HEK293 (cell line): ENCODE measurements around the gene MSRB2.
A peak's percentile ranks its signal among the peaks of the same experiment; 100 is the strongest.

Source experiments
- CTCF ChIA-PET: fragments of 350-600 bp; formaldehyde crosslinking; extraction: SDS; loops from one replicate; lab custom pipeline; 2021; ENCODE audit warnings: antibody characterized with exemption; lab: Yijun Ruan, JAX
- POLR2A ChIA-PET: fragments of 300-600 bp; formaldehyde crosslinking; extraction: SDS; loops from one replicate; lab custom pipeline; 2020; ENCODE audit warnings: antibody characterized with exemption, inconsistent platforms; lab: Yijun Ruan, JAX
- H3K27ac ChIP-seq: fragments of 200-500 bp; sonication (Bioruptor generic); 2 replicates; pipeline ENCODE4 v1.5.1; 2014; ENCODE audit warnings: low read depth, low read length, control low read depth, inconsistent platforms; ENCODE audit errors: extremely low read depth
- H3K36me3 ChIP-seq, 2 experiments: fragments of 200-500 bp in 1 of 2; sonication (Bioruptor generic) in 1 of 2; 1 replicate in 1 of 2; 2 replicates in 1 of 2; pipeline ENCODE4 v1.5.1; 2014 to 2017; ENCODE audit warnings: inconsistent platforms in 2 of 2, low read length in 2 of 2; ENCODE audit not compliant: control insufficient read depth in 2 of 2, insufficient read depth in 1 of 2
- H3K4me1 ChIP-seq: fragments of 200-500 bp; sonication (Bioruptor generic); 2 replicates; pipeline ENCODE4 v1.5.1; 2014; ENCODE audit warnings: mild to moderate bottlenecking, low read length, inconsistent platforms; ENCODE audit not compliant: control insufficient read depth, insufficient read depth
- H3K4me3 ChIP-seq: 2 replicates; pipeline ENCODE4 v1.5.1; 2011; ENCODE audit warnings: low read depth, mild to moderate bottlenecking, control low read depth, low read length, moderate library complexity
- H3K9me3 ChIP-seq: fragments of 200-500 bp; sonication (Bioruptor generic); 2 replicates; pipeline ENCODE4 v1.5.1; 2014; ENCODE audit warnings: low read depth, low read length, inconsistent platforms; ENCODE audit not compliant: control insufficient read depth, insufficient read depth
- ATF2 ChIP-seq: fragments of 450-650 bp; formaldehyde crosslinking; IDR thresholded peaks from 2 replicates; pipeline ENCODE4 v1.5.1; 2016; ENCODE audit warnings: missing biosample characterization, missing genetic modification characterization, low read depth
- GFI1B ChIP-seq: fragments of 450-650 bp; formaldehyde crosslinking; IDR thresholded peaks from 2 replicates; pipeline ENCODE4 v1.5.1; 2016; ENCODE audit warnings: missing biosample characterization, missing genetic modification characterization
- GLIS1 ChIP-seq: fragments of 450-650 bp; formaldehyde crosslinking; IDR thresholded peaks from 2 replicates; pipeline ENCODE4 v1.5.1; 2016; ENCODE audit warnings: missing biosample characterization, missing genetic modification characterization
- IKZF3 ChIP-seq: fragments of 450-650 bp; IDR thresholded peaks from 2 replicates; pipeline ENCODE4 v1.5.0; 2018; ENCODE audit warnings: missing biosample characterization, mild to moderate bottlenecking, missing genetic modification characterization, moderate library complexity
- KLF10 ChIP-seq: fragments of 450-650 bp; IDR thresholded peaks from 2 replicates; pipeline ENCODE4 v1.5.1; 2018; ENCODE audit warnings: missing biosample characterization, mild to moderate bottlenecking, missing genetic modification characterization
- MZF1 ChIP-seq: fragments of 450-650 bp; formaldehyde crosslinking; IDR thresholded peaks from 2 replicates; pipeline ENCODE4 v1.5.1; 2017; ENCODE audit warnings: missing biosample characterization, missing genetic modification characterization, borderline replicate concordance
- REPIN1 ChIP-seq: fragments of 450-650 bp; formaldehyde crosslinking; IDR thresholded peaks from 2 replicates; pipeline ENCODE4 v1.5.1; 2017; ENCODE audit warnings: missing biosample characterization, missing genetic modification characterization, low read depth
- SP3 ChIP-seq: fragments of 450-650 bp; formaldehyde crosslinking; IDR thresholded peaks from 2 replicates; pipeline ENCODE4 v1.5.1; 2016; ENCODE audit warnings: missing biosample characterization, missing genetic modification characterization
- WT1 ChIP-seq: fragments of 450-650 bp; formaldehyde crosslinking; IDR thresholded peaks from 2 replicates; pipeline ENCODE4 v1.5.1; 2016; ENCODE audit warnings: missing biosample characterization, missing genetic modification characterization
- ZBTB1 ChIP-seq: fragments of 450-650 bp; formaldehyde crosslinking; IDR thresholded peaks from 2 replicates; pipeline ENCODE4 v1.5.1; 2016; ENCODE audit warnings: missing biosample characterization, missing genetic modification characterization
- ZBTB21 ChIP-seq: fragments of 450-650 bp; formaldehyde crosslinking; IDR thresholded peaks from 2 replicates; pipeline ENCODE4 v1.5.1; 2017; ENCODE audit warnings: missing biosample characterization, missing genetic modification characterization
- ZBTB6 ChIP-seq: fragments of 450-650 bp; formaldehyde crosslinking; IDR thresholded peaks from 2 replicates; pipeline ENCODE4 v1.5.1; 2017; ENCODE audit warnings: missing biosample characterization, missing genetic modification characterization
- ZFP3 ChIP-seq: fragments of 450-650 bp; formaldehyde crosslinking; IDR thresholded peaks from 2 replicates; pipeline ENCODE4 v1.5.1; 2016; ENCODE audit warnings: low read depth, missing biosample characterization, missing genetic modification characterization
- ZNF138 ChIP-seq: fragments of 450-650 bp; formaldehyde crosslinking; IDR thresholded peaks from 2 replicates; pipeline ENCODE4 v1.5.1; 2016; ENCODE audit warnings: missing biosample characterization, missing genetic modification characterization, borderline replicate concordance
- ZNF16 ChIP-seq: fragments of 450-650 bp; formaldehyde crosslinking; IDR thresholded peaks from 2 replicates; pipeline ENCODE4 v1.5.1; 2016; ENCODE audit warnings: low read depth, missing biosample characterization, missing genetic modification characterization
- ZNF174 ChIP-seq: fragments of 450-650 bp; formaldehyde crosslinking; IDR thresholded peaks from 2 replicates; pipeline ENCODE4 v1.5.0; 2017; ENCODE audit warnings: missing biosample characterization, mild to moderate bottlenecking, missing genetic modification characterization
- ZNF184 ChIP-seq: fragments of 450-650 bp; IDR thresholded peaks from 2 replicates; pipeline ENCODE4 v1.5.1; 2018; ENCODE audit warnings: missing biosample characterization, mild to moderate bottlenecking, missing genetic modification characterization
- ZNF23 ChIP-seq: fragments of 450-650 bp; formaldehyde crosslinking; IDR thresholded peaks from 2 replicates; pipeline ENCODE4 v1.5.1; 2016; ENCODE audit warnings: missing biosample characterization, missing genetic modification characterization, borderline replicate concordance
- ZNF274 ChIP-seq, 2 experiments: fragments of 200-500 bp in 1 of 2; fragments of 450-650 bp in 1 of 2; sonication (Bioruptor generic) in 1 of 2; formaldehyde crosslinking in 1 of 2; IDR thresholded peaks; 2 replicates each; pipeline versions ENCODE4 v1.5.1 to v1.6.1; 2014 to 2016; ENCODE audit warnings: borderline replicate concordance in 1 of 2, inconsistent platforms in 1 of 2, low read length in 1 of 2, missing biosample characterization in 1 of 2, missing genetic modification characterization in 1 of 2
- ZNF280D ChIP-seq: fragments of 450-650 bp; formaldehyde crosslinking; IDR thresholded peaks from 2 replicates; pipeline ENCODE4 v1.5.1; 2016; ENCODE audit warnings: missing biosample characterization, missing genetic modification characterization
- ZNF311 ChIP-seq: fragments of 450-650 bp; formaldehyde crosslinking; IDR thresholded peaks from 2 replicates; pipeline ENCODE4 v1.5.1; 2017; ENCODE audit warnings: missing biosample characterization, missing genetic modification characterization, borderline replicate concordance
- ZNF335 ChIP-seq: fragments of 450-650 bp; formaldehyde crosslinking; conservative IDR thresholded peaks from 2 replicates; pipeline ENCODE4 v1.5.1; 2016; ENCODE audit warnings: missing biosample characterization, missing genetic modification characterization
- ZNF473 ChIP-seq: fragments of 450-650 bp; formaldehyde crosslinking; IDR thresholded peaks from 2 replicates; pipeline ENCODE4 v1.5.1; 2017; ENCODE audit warnings: missing biosample characterization, missing genetic modification characterization
- ZNF626 ChIP-seq: fragments of 450-650 bp; sonication (Bioruptor Pico); formaldehyde crosslinking; IDR thresholded peaks from 2 replicates; pipeline ENCODE4 v1.5.1; 2018; ENCODE audit warnings: missing biosample characterization, missing genetic modification characterization, inconsistent platforms
- ZNF707 ChIP-seq: fragments of 450-650 bp; formaldehyde crosslinking; IDR thresholded peaks from 2 replicates; pipeline ENCODE4 v1.5.1; 2016; ENCODE audit warnings: missing biosample characterization, missing genetic modification characterization
- ZNF785 ChIP-seq: fragments of 450-650 bp; formaldehyde crosslinking; IDR thresholded peaks from 2 replicates; pipeline ENCODE4 v1.5.1; 2016; ENCODE audit warnings: missing biosample characterization, missing genetic modification characterization
- ZNF791 ChIP-seq: fragments of 450-650 bp; formaldehyde crosslinking; IDR thresholded peaks from 2 replicates; pipeline ENCODE4 v1.5.1; 2016; ENCODE audit warnings: missing biosample characterization, missing genetic modification characterization
- ZSCAN30 ChIP-seq: fragments of 450-650 bp; IDR thresholded peaks from 2 replicates; pipeline ENCODE4 v1.5.1; 2018; ENCODE audit warnings: missing biosample characterization, mild to moderate bottlenecking, missing genetic modification characterization, moderate library complexity
- TF ChIP-seq, protein P1 (sequence below): fragments of 450-650 bp; IDR thresholded peaks from 2 replicates; pipeline ENCODE4 v1.5.1; 2018; ENCODE audit warnings: missing biosample characterization, mild to moderate bottlenecking, missing genetic modification characterization
- TF ChIP-seq, protein P2 (sequence below): fragments of 450-650 bp; formaldehyde crosslinking; IDR thresholded peaks from 2 replicates; pipeline ENCODE4 v1.5.1; 2016; ENCODE audit warnings: missing biosample characterization, missing genetic modification characterization

MSRB2 gene

DNA sequence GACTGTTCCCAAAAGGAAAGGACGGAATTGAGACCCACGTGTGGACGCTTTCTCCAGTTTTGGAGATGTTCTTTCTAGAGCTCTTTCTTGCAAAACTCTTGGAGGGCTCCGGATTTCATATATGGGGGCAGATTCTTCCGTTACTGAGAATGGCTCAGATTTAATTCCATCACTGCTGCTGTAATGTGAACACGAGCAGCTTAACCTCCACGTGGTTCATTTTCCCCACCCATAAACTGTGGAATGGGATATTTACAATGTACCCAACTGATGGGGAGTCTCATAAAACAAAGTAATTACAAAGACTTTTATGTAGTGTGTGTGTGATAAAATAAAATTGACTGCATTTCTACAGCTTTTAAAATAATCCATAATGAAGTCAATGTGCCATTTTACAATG lies 15.1 kb upstream of the MSRB2 start (continued):
- TF ChIP-seq ZNF184 (no peak), ZNF791 (no peak), ZNF626 (tag by site-specific recombination) (no peak), ZNF280D (tag by site-specific recombination) (no peak), REPIN1 (tag by site-specific recombination) (no peak), MZF1 (tag by site-specific recombination) (peak; percentile 100), ZNF174 (tag by site-specific recombination) (no peak), ZNF707 (tag by site-specific recombination) (no peak), ZBTB6 (tag by site-specific recombination) (no peak), SP3 (tag by site-specific recombination) (no peak), ZNF274 (IDR thresholded peaks at IDR 0.05; ENCODE audit: low read length) (no peak), ZNF274 (tag by site-specific recombination; IDR thresholded peaks at IDR 0.05; ENCODE audit: borderline replicate concordance) (no peak), ZNF23 (tag by site-specific recombination) (no peak), ZSCAN30 (tag by site-specific recombination) (0 out of 2 replicates have a peak, but pooled peaks have one; percentile 54), KLF10 (tag by site-specific recombination) (no peak), IKZF3 (tag by site-specific recombination) (peak; percentile 72), ATF2 (tag by site-specific recombination) (no peak), ZFP3 (tag by site-specific recombination) (no peak), ZNF473 (no peak)
- TF ChIP-seq, protein P1, sequence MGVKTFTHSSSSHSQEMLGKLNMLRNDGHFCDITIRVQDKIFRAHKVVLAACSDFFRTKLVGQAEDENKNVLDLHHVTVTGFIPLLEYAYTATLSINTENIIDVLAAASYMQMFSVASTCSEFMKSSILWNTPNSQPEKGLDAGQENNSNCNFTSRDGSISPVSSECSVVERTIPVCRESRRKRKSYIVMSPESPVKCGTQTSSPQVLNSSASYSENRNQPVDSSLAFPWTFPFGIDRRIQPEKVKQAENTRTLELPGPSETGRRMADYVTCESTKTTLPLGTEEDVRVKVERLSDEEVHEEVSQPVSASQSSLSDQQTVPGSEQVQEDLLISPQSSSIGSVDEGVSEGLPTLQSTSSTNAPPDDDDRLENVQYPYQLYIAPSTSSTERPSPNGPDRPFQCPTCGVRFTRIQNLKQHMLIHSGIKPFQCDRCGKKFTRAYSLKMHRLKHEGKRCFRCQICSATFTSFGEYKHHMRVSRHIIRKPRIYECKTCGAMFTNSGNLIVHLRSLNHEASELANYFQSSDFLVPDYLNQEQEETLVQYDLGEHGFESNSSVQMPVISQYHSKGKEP (tag by site-specific recombination), result peak; percentile 68; the same call in 1 of the 2 replicates

DNA sequence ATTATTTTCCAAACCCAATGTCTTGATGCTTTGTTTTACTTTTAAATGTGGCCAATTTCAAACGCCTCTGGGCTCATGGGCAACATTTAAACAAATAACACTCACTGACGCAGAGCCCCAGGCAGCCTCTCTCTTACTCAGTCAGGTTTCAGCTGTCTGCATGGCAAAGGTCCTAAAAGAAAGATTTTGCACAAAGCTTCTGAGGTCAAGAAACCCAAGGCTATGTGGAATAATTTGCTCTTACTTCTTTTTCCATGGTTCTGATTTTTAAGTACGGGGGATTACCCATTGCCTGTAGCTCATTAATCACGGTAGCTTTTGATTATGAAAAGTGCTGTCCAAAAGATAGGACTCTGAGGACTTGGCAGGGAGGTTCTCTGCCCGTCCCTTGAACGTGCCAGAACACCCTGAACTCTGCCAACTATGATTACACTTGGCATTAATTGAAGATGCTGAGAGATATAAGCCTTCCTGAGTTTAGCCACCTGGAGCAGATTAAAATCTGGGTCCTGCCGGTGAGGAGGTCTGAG lies 14.1 kb upstream of the MSRB2 start:
- H3K4me1 ChIP-seq, result peaks cover 3% of the 10 kb centered on the region; the same call in 1 of the 2 replicates
- POLR2A ChIA-PET, result no interaction called here
- CTCF ChIA-PET, result interaction anchor here (1.6 kb wide), 1 partner anchor 9 kb away, joined by 3 read pairs; no protein-coding TSS in a partner anchor
- no peak overlapping the region for H3K27ac ChIP-seq
- H3K4me3 ChIP-seq, result no peak overlapping the region
- H3K9me3 ChIP-seq, result no peaks in the 10 kb centered on the region
- no peaks in the 10 kb centered on the region for H3K36me3 ChIP-seq
- peak; percentile 12; the same call in 1 of the 2 replicates for TF ChIP-seq WT1
- TF ChIP-seq ZNF311 (tag by site-specific recombination), result no peak
- no peak for TF ChIP-seq IKZF3 (tag by site-specific recombination)
- TF ChIP-seq ZNF138 (tag by site-specific recombination), result no peak
- no peak for TF ChIP-seq ZNF16
- no peak for TF ChIP-seq ZBTB21 (tag by site-specific recombination)
- 0 out of 2 replicates have a peak, but pooled peaks have one; percentile 16 for TF ChIP-seq GLIS1
- peak; percentile 39 for TF ChIP-seq ZNF335 (tag by site-specific recombination)
- TF ChIP-seq, protein P2, sequence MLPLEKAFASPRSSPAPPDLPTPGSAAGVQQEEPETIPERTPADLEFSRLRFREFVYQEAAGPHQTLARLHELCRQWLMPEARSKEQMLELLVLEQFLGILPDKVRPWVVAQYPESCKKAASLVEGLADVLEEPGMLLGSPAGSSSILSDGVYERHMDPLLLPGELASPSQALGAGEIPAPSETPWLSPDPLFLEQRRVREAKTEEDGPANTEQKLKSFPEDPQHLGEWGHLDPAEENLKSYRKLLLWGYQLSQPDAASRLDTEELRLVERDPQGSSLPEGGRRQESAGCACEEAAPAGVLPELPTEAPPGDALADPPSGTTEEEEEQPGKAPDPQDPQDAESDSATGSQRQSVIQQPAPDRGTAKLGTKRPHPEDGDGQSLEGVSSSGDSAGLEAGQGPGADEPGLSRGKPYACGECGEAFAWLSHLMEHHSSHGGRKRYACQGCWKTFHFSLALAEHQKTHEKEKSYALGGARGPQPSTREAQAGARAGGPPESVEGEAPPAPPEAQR, result no peak
- no peak for TF ChIP-seq ZNF785
- TF ChIP-seq ZBTB1 (tag by site-specific recombination), result no peak
- TF ChIP-seq GFI1B (tag by site-specific recombination), result no peak
